Measurements from ENCODE around the gene MRTFA. TPM values are rescaled to one million over a fixed set of nuclear protein-coding genes. Genes with fewer than 3 reads are reported as not detected.

The MRTFA gene
- total and polyA plus RNA-seq, 9 of the 15 experiments (the other 6 are each of a cell fraction or from before 2014, with no cell fraction given) = 0.84 to 21.1 (median 3.7) TPM

DNA sequence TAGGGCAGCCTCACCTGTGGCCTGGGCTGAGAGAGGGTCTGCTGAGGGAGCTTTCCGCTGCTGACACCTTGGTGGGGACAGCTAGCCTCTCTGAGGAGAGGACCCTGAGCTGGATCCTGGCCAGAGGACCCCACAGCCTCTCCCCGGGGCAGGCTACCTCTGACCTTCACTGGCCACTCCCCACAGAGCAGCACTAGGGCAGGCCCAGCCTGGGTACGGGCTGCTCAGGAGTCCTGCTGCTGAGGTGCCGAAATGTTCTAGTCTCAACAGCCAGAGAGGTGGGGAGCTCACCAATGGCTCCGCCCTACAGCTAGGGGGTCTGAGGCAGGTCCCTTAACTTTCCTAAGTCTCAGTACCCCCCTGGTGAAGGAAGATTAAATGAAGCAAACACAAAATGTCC lies 218.6 kb downstream of the MRTFA start (continued):
- TF ChIP-seq, protein P1, sequence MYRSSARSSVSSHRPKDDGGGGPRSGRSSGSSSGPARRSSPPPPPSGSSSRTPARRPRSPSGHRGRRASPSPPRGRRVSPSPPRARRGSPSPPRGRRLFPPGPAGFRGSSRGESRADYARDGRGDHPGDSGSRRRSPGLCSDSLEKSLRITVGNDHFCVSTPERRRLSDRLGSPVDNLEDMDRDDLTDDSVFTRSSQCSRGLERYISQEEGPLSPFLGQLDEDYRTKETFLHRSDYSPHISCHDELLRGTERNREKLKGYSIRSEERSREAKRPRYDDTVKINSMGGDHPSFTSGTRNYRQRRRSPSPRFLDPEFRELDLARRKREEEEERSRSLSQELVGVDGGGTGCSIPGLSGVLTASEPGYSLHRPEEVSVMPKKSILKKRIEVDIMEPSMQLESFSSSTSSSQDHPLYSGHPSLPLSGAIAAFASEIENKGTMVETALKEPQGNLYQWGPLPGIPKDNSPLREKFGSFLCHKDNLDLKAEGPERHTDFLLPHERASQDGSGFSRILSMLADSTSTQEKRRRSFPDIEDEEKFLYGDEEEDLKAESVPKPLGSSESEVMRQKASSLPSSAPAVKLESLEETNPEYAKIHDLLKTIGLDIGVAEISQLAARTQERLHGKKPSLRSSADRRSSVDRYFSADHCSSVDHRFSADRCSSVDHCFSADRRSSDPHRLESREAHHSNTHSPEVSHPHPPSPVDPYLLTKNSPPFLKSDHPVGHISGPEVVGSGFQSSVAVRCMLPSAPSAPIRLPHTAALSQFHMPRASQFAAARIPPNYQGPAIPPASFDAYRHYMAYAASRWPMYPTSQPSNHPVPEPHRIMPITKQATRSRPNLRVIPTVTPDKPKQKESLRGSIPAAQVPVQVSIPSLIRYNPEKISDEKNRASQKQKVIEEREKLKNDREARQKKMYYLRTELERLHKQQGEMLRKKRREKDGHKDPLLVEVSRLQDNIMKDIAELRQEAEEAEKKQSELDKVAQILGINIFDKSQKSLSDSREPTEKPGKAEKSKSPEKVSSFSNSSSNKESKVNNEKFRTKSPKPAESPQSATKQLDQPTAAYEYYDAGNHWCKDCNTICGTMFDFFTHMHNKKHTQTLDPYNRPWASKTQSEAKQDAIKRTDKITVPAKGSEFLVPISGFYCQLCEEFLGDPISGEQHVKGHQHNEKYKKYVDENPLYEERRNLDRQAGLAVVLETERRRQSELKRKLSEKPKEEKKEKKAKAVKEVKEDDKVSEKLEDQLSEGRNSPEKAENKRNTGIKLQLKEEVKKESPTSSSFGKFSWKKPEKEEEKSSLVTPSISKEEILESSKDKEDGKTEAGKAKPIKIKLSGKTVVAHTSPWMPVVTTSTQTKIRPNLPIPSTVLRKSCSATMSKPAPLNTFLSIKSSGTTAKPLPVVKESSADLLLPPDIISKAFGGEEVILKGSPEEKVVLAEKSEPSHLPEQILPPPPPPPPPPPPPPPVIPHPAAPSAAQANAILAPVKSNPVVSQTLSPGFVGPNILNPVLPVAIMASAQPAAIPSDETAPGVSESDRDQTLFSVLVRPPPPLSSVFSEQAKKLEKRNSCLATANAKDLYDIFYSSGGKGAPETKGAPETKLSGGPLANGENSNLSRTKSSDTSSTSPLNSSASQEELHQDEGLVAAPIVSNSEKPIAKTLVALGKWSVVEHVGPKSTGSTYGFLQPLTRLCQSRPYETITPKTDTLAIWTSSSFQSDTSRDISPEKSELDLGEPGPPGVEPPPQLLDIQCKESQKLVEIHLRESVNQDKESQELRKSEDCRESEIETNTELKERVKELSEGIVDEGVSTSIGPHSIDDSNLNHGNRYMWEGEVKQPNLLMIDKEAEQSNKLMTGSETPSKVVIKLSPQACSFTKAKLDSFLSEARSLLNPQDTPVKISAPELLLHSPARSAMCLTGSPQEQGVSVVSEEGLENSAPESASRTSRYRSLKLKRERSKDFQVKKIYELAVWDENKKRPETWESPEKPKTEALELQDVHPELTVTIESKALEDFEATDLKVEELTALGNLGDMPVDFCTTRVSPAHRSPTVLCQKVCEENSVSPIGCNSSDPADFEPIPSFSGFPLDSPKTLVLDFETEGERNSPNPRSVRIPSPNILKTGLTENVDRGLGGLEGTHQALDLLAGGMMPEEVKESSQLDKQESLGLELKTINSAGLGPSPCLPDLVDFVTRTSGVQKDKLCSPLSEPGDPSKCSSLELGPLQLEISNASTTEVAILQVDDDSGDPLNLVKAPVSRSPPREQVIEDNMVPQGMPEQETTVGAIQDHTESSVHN (IDR thresholded peaks at IDR 0.05; ENCODE audit: borderline replicate concordance in 1 of 2, low read depth in 1 of 2) = no peak

DNA sequence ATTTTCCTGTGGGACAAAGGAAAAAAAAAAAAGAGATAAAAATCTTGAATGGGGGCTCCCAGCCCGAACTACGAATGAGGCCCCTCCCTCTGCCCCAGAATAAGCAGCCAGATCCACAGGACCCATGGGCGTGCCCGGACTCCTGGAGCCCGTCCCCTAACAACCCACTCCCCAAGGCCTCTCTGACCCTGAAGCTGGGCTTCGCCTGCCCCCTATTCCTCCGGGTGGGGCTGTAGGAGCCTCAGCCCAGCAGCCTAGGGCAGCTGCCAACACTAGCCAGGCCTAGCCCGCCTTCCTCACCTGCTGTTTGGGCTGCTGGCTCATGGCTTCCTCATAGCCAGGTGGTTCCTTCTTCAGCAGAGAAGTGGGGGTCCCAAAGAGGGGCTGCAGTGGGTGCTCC lies 219.5 kb downstream of the MRTFA start:
- Histone ChIP-seq H3K4me3 (no peak overlapping the region), H3K4me1 (replicated peaks in 1 of 2; ENCODE audit: control insufficient read depth in 2 of 2, insufficient read depth in 2 of 2, low read length in 2 of 2) (no peaks in the 10 kb centered on the region; a peak in 2 of 5 replicates), H3K4me2 (ENCODE audit: insufficient read depth, low read length) (no peak overlapping the region), H3K9me1 (ENCODE audit: control insufficient read depth, insufficient read depth, low read length) (no peaks in the 10 kb centered on the region), H3K27me3 (ENCODE audit: control insufficient read depth in 2 of 2, insufficient read depth in 2 of 2, low read length in 2 of 2) (no peaks in the 10 kb centered on the region), H3K9ac (ENCODE audit: insufficient read depth in 1 of 2, low read depth in 2 of 2, low read length in 2 of 2) (no peak overlapping the region), H3K36me3 (ENCODE audit: control insufficient read depth, insufficient read depth, low read length) (peaks cover 24% of the 10 kb centered on the region; the same call in 1 of the 3 replicates), H4K20me1 (replicated peaks; ENCODE audit: control insufficient read depth, insufficient read depth, low read length) (no peaks in the 10 kb centered on the region), H3K27ac (ENCODE audit: extremely low read depth, low read depth, low read length) (no peak overlapping the region), H2AFZ (ENCODE audit: low read depth, low read length) (no peak overlapping the region), H3K9me3 (replicated peaks; ENCODE audit: control insufficient read depth, insufficient read depth, low read depth, low read length) (no peaks in the 10 kb centered on the region), H3K79me2 (ENCODE audit: control insufficient read depth, insufficient read depth, low read length) (no peaks in the 10 kb centered on the region)
- ATAC-seq = no peak
- TF ChIP-seq RBM22 (IDR thresholded peaks at IDR 0.05; ENCODE audit: low read depth, low read length, poor library complexity, severe bottlenecking) (peak; percentile 45), L3MBTL2 (IDR thresholded peaks at IDR 0.05) (no peak)
- DNase-seq (ENCODE audit: extremely low read depth in 1 of 4, low spot score in 3 of 4) = no peak
- POLR2A ChIA-PET = interaction anchor here (0.7 kb wide), 1 partner anchor 452 kb away, joined by 5 read pairs; no protein-coding TSS in a partner anchor
- intact Hi-C loops (cut with micrococcal nuclease) (no loop called here), in situ Hi-C loops (cut with MboI) (no loop called here)
- 100% methylated on average over 2 of the region's 8 CpGs for WGBS (ENCODE audit: insufficient coverage, low coverage, missing lambda C conversion rate)
- CTCF ChIA-PET (ENCODE audit: low intra/inter-chr PET ratio) = no interaction called here
- no TSS peak for BruUV-seq (replicated peaks)
- FAIRE-seq = no peak
